Small intestine (tissue), 7 donors: Measurements from ENCODE around the gene ITGAD. TPM values are rescaled to one million over a fixed set of nuclear protein-coding genes. Genes with fewer than 3 reads are reported as not detected.
"Not testable (repeated sequence)": the region's sequence is repeated elsewhere in the genome, so short reads cannot be mapped to it uniquely, and the experiment has no call there.

Experiments
- DNase-seq, 2 donors: peaks; one replicate each; pipeline versions ENCODE4 v3.0.0 to v3.0.0-alpha.2; 2013
- FAIRE-seq: peaks from 2 replicates; lab custom pipeline; 2012; peaks lifted over from hg19 to GRCh38; lab: Jason Lieb, UNC
- H3K27ac ChIP-seq, 3 donors: one replicate each; pipeline ENCODE4 v1.5.1; 2013; ENCODE audit warnings: low read length in 2 of 3, mild to moderate bottlenecking in 2 of 3, control low read depth in 1 of 3, inconsistent platforms in 1 of 3, low read depth in 1 of 3, moderate library complexity in 1 of 3
- H3K27me3 ChIP-seq, 3 donors: one replicate each; pipeline ENCODE4 v1.6.1; 2013; ENCODE audit warnings: low read length in 3 of 3, inconsistent platforms in 1 of 3; ENCODE audit not compliant: control insufficient read depth in 3 of 3, insufficient read depth in 3 of 3
- H3K36me3 ChIP-seq, 3 donors: one replicate each; pipeline ENCODE4 v1.6.1; 2013; ENCODE audit warnings: low read length in 3 of 3, inconsistent platforms in 1 of 3, low read depth in 1 of 3, mild to moderate bottlenecking in 1 of 3, moderate library complexity in 1 of 3; ENCODE audit not compliant: control insufficient read depth in 3 of 3, insufficient read depth in 2 of 3
- H3K4me1 ChIP-seq, 3 donors: one replicate each; pipeline ENCODE4 v1.6.1; 2013; ENCODE audit warnings: low read length in 2 of 3, inconsistent platforms in 1 of 3, low read depth in 1 of 3, mild to moderate bottlenecking in 1 of 3, moderate library complexity in 1 of 3; ENCODE audit not compliant: control insufficient read depth in 3 of 3, insufficient read depth in 2 of 3
- H3K4me3 ChIP-seq, 3 donors: one replicate each; pipeline ENCODE4 v1.5.1; 2013; ENCODE audit warnings: low read length in 3 of 3, control low read depth in 1 of 3, inconsistent platforms in 1 of 3, low read depth in 1 of 3, mild to moderate bottlenecking in 1 of 3, moderate library complexity in 1 of 3
- H3K9me3 ChIP-seq, 2 donors: one replicate each; pipeline ENCODE4 v1.6.1; 2013; ENCODE audit warnings: low read depth in 1 of 2, low read length in 1 of 2; ENCODE audit not compliant: control insufficient read depth in 2 of 2, insufficient read depth in 1 of 2
- WGBS, 3 donors: extraction: QIAGEN DNeasy Blood & Tissue Kit; methylation state at CpG; one replicate each; pipeline ENCODE4 v1.1.7; 2013; 5-methylcytosine and 5-hydroxymethylcytosine counted together
- polyA plus RNA-seq, 4 donors: library from polyadenylated mRNA; stranded (reverse) in 3 of 4; unstranded in 1 of 4; fragments of 200-250 nt in 3 of 4; fragments of 120-200 nt in 1 of 4; gene quantifications; one replicate each; pipeline versions ENCODE4 v1.2.1 to v1.2.3, GENCODE V29; 2013
- donor health status: healthy with polysubstance abuse.
- donor health status: control.
- donor health status: control.
- donor health status: Bipolar disorder and iron deficiency.
- donor health status: healthy.

The ITGAD gene
- polyA plus RNA-seq, 4 donors, result 0.06 to 0.15 TPM; not detected in 2

DNA sequence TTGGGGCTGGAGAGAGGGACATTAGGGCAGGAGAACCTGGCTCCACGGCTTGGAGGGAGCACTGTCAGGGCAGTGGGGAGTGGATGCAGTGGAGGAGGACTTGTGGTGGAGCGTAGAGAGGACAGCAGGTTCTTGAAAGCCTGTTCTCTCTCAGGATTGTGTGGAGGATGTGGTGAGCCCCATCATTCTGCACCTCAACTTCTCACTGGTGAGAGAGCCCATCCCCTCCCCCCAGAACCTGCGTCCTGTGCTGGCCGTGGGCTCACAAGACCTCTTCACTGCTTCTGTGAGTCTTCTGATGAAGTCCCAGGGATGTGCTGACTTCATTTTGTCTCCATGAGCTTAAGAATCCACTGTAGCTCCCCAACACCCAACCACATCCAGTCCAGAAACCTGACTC, 21.6 kb downstream of the ITGAD start:
- no peaks in the 10 kb centered on the region for H3K9me3 ChIP-seq
- H3K27me3 ChIP-seq, result peaks cover 0 to 4% (median 0%) of the 10 kb centered on the region in 3 donors
- FAIRE-seq (no peak), DNase-seq (peak in 1 of 2 donors; percentile 63)
- 56 to 66% (median 63%) methylated on average over 4 of the region's 4 CpGs for WGBS, 3 donors
- H3K4me3 ChIP-seq, result no peak overlapping the region
- no peak overlapping the region for H3K27ac ChIP-seq
- H3K36me3 ChIP-seq, result no peaks in the 10 kb centered on the region
- H3K4me1 ChIP-seq, result no peaks in the 10 kb centered on the region

DNA sequence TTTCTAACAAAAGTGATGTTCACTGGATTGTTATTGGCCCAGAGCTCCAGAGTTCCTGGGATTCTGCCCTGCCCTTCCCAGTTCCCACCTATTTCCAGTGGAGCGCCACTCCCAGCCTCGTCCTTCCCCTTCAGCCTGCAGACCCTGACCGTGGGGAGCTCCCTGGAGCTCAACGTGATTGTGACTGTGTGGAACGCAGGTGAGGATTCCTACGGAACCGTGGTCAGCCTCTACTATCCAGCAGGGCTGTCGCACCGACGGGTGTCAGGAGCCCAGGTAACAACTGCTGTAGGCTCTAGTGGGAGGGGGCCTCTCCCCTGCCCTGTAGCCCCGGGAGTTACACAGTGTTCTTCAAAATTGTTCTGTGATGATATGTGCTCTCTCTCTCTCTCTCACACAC, 23.2 kb downstream of the ITGAD start:
- Histone ChIP-seq H3K4me1 (no peaks in the 10 kb centered on the region), H3K9me3 (no peaks in the 10 kb centered on the region), H3K27ac (no peak overlapping the region), H3K36me3 (no peaks in the 10 kb centered on the region), H3K4me3 (no peak overlapping the region), H3K27me3 (peaks cover 0 to 4% (median 0%) of the 10 kb centered on the region in 3 donors)
- WGBS, 3 donors, result 70 to 78% (median 76%) methylated on average over 11 of the region's 11 CpGs
- FAIRE-seq (no peak), DNase-seq (no peak)

- not testable (repeated sequence) for H3K4me1 ChIP-seq, H3K9me3 ChIP-seq, H3K27me3 ChIP-seq, H3K4me3 ChIP-seq, FAIRE-seq, DNase-seq, H3K27ac ChIP-seq, H3K36me3 ChIP-seq
- WGBS, 3 donors, result 78 to 86% (median 85%) methylated on average over 1 to 2 of the region's 2 CpGs
Observed at GRCh38 chr16:31417036-31417435, 23.9 kb downstream of the ITGAD start.

GRCh38 chr16:31417916-31418315, 24.8 kb downstream of the ITGAD start:
- DNase-seq (no peak), FAIRE-seq (no peak)
- no peak overlapping the region for H3K4me3 ChIP-seq
- no peak overlapping the region for H3K27ac ChIP-seq
- H3K9me3 ChIP-seq, result no peaks in the 10 kb centered on the region
- H3K36me3 ChIP-seq, result no peaks in the 10 kb centered on the region
- 93 to 99% (median 94%) methylated on average over 5 of the region's 5 CpGs for WGBS, 3 donors
- H3K27me3 ChIP-seq, result peaks cover 0 to 4% (median 0%) of the 10 kb centered on the region in 3 donors
- H3K4me1 ChIP-seq, result no peaks in the 10 kb centered on the region

GRCh38 chr16:31420037-31420436, 26.9 kb downstream of the ITGAD start:
- no peaks in the 10 kb centered on the region for H3K27me3 ChIP-seq
- H3K4me3 ChIP-seq, result no peak overlapping the region
- FAIRE-seq (no peak), DNase-seq (no peak)
- no peaks in the 10 kb centered on the region for H3K9me3 ChIP-seq
- H3K36me3 ChIP-seq, result no peaks in the 10 kb centered on the region
- no peak overlapping the region for H3K27ac ChIP-seq
- 66 to 79% (median 68%) methylated on average over 3 of the region's 3 CpGs for WGBS, 3 donors
- no peaks in the 10 kb centered on the region for H3K4me1 ChIP-seq

DNA sequence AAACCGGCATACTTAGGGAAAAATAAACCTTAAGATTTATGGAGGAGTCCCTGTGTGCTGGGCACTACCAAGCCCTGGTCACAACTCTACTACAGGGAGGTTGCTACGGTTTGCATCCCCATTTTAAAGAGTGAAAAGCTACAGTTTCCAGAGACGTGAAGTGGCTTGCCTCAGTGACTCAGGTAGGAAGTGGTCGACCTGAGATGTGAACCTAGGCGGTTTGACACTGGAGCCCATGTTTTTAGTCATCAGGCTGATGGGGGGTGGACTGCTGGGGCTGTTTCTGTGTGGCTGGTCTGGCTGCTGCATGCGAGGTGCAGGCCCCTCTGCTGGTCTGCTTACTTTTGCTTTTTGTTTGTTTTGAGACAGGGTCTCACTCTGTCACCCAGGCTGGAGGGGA, 28.5 kb downstream of the ITGAD start:
- H3K4me1 ChIP-seq, result no peaks in the 10 kb centered on the region
- no peaks in the 10 kb centered on the region for H3K9me3 ChIP-seq
- no peaks in the 10 kb centered on the region for H3K36me3 ChIP-seq
- 44 to 79% (median 60%) methylated on average over 6 of the region's 6 CpGs for WGBS, 3 donors
- no peaks in the 10 kb centered on the region for H3K27me3 ChIP-seq
- H3K27ac ChIP-seq, result no peak overlapping the region
- no peak overlapping the region for H3K4me3 ChIP-seq
- DNase-seq, result peak in 1 of 2 donors; percentile 46
- FAIRE-seq, result no peak

DNA sequence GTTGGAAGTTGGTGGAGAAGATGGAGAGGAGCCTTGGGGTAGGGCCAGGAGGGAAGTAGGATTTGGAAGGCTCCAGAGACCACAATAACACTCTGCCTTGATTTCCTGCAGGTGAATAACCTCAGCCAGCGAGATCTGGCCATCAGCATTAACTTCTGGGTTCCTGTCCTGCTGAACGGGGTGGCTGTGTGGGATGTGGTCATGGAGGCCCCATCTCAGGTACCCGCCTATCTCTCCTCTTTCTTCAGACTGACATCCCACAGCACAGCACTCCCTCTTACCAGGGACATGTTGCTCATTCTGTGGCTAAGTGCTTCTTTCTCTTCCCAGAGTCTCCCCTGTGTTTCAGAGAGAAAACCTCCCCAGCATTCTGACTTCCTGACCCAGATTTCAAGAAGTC, 30.1 kb downstream of the ITGAD start:
- no peak for FAIRE-seq
- 56 to 82% (median 57%) methylated on average over 3 of the region's 3 CpGs for WGBS, 3 donors
- peaks cover 2 to 5% (median 3%) of the 10 kb centered on the region in 3 donors for H3K4me1 ChIP-seq
- H3K9me3 ChIP-seq, result peaks cover 0 to 5% of the 10 kb centered on the region in 2 donors
- no peak overlapping the region for H3K4me3 ChIP-seq
- H3K36me3 ChIP-seq, result no peaks in the 10 kb centered on the region
- no peak overlapping the region for H3K27ac ChIP-seq
- DNase-seq, result no peak
- no peaks in the 10 kb centered on the region for H3K27me3 ChIP-seq

DNA sequence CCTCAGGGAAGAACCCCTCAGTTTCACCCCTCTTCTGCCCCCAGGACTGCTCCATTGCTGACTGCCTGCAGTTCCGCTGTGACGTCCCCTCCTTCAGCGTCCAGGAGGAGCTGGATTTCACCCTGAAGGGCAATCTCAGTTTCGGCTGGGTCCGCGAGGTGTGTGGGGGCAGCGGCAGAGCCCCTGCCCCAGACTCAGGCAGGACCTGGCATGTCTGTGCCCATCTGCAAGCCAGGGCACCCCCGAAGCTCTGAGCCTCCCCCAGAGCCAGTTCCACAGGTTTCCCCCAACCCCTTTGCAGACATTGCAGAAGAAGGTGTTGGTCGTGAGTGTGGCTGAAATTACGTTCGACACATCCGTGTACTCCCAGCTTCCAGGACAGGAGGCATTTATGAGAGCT, 30.7 kb downstream of the ITGAD start:
- Histone ChIP-seq H3K27ac (no peak overlapping the region), H3K4me1 (peaks cover 2 to 5% (median 4%) of the 10 kb centered on the region in 3 donors), H3K4me3 (no peak overlapping the region), H3K27me3 (no peaks in the 10 kb centered on the region), H3K9me3 (peaks cover 0 to 5% of the 10 kb centered on the region in 2 donors), H3K36me3 (no peaks in the 10 kb centered on the region)
- WGBS, 3 donors, result 77 to 84% (median 81%) methylated on average over 12 of the region's 12 CpGs
- no peak for DNase-seq
- no peak for FAIRE-seq
